CD4-positive, alpha-beta T cell treated with Interleukin-4 for 1 hour (primary cell): ENCODE results near the gene PLCD1.
"Not testable (repeated sequence)": the region's sequence is repeated elsewhere in the genome, so short reads cannot be mapped to it uniquely, and the experiment has no call there.

ENCODE experiments used
- DNase-seq, 2 donors: peaks; one replicate each; pipeline ENCODE4 v3.0.0-alpha.2; 2020 to 2022

The PLCD1 gene

GRCh38 chr3:38029400-38030125, at the start of gene PLCD1:
PLCD1 (minus strand) TSS chr3:38029642; CDS start chr3:38029539, 103 bp downstream.
- DNase-seq: peak; percentile 39 to 64

DNA sequence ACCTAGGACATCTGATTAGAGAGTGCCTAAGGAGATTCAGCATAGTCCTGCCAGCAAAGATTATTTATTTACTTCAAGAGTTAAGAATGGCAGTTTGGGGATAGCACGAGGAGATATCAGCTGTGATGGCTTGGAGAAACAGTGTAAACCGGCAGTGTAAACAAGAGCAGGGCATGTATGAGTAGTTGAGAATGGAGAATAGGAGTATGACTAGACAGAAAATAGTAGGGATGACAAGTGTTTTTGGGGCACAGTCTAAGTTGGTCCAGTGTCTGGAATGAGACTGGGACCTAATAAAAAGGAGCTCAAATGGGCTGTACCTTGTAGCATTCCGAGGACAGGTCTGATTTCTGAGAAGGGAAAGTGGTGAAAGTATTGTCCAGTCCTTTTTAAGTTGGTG, 47.6 kb upstream of the PLCD1 start:
- DNase-seq: not testable (repeated sequence)

GRCh38 chr3:38070013-38070412, 40.6 kb upstream of the PLCD1 start:
- DNase-seq: no peak

DNA sequence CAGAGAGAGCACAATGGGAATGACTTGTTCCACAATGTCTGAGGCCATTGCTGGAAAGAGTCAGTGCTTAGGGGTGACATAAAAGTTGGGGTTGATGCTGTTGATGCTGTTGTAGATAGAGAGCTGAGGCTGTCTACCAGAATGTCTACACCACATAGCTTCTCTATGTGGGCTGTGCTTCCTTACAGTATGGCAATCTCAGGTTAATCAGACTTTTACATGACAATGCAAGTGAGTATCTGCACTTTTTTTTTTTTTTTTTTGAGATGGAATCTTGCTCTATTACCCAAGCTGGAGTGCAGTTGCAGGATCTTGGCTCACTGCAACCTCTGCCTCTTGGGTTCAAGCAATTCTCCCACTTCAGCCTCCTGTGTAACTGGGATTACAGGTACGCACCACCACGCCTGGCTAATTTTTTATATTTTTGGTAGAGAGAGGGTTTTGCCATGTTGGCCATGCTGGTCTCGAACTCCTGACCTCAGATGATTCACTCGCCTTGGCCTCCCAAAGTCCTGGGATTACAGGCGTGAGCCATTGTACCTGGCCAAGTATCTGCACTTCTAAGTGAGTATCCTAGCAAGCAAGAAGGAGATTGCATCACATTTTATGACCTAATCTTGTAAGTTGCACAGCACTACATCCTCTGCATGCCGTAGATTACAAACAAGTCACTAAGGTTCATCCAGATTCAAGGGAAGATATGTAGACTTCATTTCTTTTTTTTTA, 38.2 kb upstream of the PLCD1 start:
- DNase-seq: no peak

GRCh38 chr3:38064453-38064852, 35.0 kb upstream of the PLCD1 start:
- DNase-seq: not testable (repeated sequence)

GRCh38 chr3:38062809-38063208, 33.4 kb upstream of the PLCD1 start:
- DNase-seq: no peak

DNA sequence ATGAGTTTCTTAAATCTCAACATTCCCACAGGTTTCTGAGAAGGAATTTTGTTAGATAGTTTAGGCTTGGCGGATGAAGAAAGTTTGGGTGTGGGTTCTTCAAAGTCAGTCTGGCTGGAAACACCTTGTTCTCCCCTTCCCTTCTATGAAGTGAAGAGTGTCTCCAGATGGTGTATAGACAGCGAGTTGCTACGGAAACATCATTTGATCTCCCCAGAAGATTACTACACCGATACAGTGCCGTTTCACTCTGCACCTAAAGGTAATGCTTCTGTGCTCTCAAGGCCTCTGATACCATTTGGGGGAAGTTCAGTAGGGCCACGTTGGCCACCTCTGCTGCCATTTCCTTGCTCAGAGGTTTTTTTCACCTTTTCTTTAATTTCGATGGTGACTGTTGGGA, 30.1 kb upstream of the PLCD1 start:
- DNase-seq: no peak

DNA sequence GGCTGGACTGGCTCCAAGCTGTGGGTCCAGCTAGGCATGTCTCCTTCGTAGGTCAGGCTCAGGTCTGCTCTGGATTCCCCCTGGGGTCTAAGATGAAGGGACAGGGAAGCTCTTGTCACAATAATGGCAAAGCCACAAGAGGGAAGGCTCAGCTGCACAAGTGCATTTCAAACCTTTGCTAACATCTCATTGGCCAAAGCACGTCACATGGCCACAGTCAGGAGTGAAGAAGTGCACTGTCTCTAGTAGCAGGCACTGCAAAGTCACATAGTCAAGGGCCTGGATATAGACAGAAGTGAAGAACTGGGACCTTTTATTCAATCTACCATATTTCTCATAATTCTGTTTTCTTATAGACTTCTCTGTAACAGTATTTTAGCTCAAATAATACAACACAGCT, 29.7 kb upstream of the PLCD1 start:
- no peak for DNase-seq

GRCh38 chr3:38054499-38055001, 25.1 kb upstream of the PLCD1 start:
- no peak for DNase-seq

- not testable (repeated sequence) for DNase-seq
Measured at GRCh38 chr3:38053813-38054498, 24.5 kb upstream of the PLCD1 start.

- not testable (repeated sequence) for DNase-seq
Measured at GRCh38 chr3:38053286-38053685, 23.8 kb upstream of the PLCD1 start.

DNA sequence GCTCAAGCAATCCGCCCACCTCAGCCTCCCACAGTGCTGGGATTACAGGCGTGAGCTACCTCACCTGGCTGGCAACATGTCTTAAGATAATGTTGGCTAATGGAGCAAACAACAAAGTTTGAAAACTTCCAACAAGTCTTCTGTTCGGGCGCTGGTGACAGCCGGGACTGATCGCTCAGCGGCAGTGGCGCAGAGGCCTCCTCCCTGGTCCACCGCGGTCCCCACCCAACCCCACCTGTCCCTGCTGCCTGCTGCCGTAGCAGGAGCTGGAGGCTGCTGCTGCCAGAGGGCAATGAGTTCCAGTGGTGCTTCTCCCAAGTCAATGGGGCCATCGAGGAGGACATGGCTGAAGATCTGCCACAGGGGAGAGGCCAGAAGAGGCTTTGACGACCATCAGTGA, 21.7 kb upstream of the PLCD1 start:
- no peak for DNase-seq

GRCh38 chr3:38049358-38050126, 20.1 kb upstream of the PLCD1 start:
- DNase-seq: no peak

GRCh38 chr3:38047896-38048295, 18.5 kb upstream of the PLCD1 start:
- DNase-seq: no peak

DNA sequence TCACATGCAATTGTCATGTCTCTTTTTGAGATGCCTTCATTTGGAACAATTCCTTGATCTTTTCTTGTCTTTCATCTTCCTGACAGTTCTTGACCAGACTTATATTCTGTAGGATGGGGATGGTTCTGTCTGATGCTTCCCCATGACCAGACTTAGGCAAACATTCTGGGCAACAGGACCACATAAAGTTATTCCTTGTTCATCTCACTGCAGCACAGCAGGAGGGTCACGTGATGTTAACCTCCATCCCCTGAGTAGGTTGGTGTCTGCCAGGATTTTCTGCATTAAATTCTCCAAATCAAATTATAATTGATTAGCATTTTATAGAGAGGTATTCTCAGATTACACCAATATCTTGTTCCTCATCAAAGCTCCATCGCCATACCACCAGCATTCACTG, 17.4 kb upstream of the PLCD1 start:
- DNase-seq: no peak

DNA sequence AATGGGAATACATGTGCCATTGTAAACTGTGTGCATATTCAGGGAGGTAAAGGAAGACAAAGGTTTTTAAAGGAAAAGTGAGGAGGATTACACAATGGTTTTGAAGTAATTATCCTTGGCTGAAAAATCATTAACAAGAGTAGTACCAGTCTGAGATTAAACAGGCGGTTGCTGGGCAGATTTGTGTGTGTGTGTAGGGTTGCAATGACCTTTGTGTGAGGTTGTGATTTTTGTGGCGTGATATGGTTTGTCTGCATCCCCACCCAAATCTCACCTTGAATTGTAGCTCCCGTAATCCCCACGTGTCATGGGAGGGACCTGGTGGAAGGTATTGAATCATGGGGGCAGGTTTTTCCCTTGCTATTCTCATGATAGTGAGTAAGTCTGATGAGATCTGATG, 16.6 kb upstream of the PLCD1 start:
- no peak for DNase-seq

DNA sequence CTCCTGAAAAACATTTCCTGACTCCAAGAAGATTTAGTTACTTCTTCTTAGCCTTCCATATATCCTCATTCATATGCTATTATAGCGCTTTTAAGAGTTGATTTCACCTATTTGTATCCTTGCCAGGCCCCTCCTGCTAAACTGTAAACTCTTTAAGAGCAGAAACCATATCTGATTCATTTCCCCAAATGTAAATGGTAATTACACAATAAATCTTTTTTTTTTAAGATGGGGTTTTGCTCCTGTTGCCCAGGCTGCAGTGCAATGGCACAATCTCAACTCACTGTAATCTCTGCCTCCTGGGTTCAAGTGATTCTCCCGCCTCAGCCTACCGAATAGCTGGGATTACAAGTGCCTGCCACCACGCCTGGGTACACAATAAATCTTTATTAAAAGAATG, 14.0 kb upstream of the PLCD1 start:
- no peak for DNase-seq

GRCh38 chr3:38040401-38040800, 11.0 kb upstream of the PLCD1 start:
- no peak for DNase-seq

- DNase-seq: peak; percentile 71 to 75
Measured at GRCh38 chr3:38039899-38040261, 10.4 kb upstream of the PLCD1 start.

GRCh38 chr3:38039101-38039898, 9.9 kb upstream of the PLCD1 start, which contains the start of gene DLEC1:
DLEC1 (plus strand) TSS chr3:38039208; CDS start chr3:38039226, 18 bp downstream.
- peak; percentile 88 to 89 for DNase-seq

GRCh38 chr3:38038447-38038911, 9.0 kb upstream of the PLCD1 start:
- DNase-seq: peak; percentile 46 to 85

- DNase-seq: no peak
Measured at GRCh38 chr3:38036906-38037305, 7.5 kb upstream of the PLCD1 start.
